ENCODE results near the gene RPH3AL.

- TF ChIP-seq ZFP3 (CRISPR knock-in tag; IDR thresholded peaks at IDR 0.05) (no peak), ARNTL (CRISPR knock-in tag; IDR thresholded peaks at IDR 0.05; ENCODE audit: borderline replicate concordance, low read depth) (no peak), RARB (CRISPR knock-in tag; IDR thresholded peaks at IDR 0.05) (no peak), PPARA (CRISPR knock-in tag; IDR thresholded peaks at IDR 0.05; ENCODE audit: borderline replicate concordance) (no peak), ZFP30 (CRISPR knock-in tag; IDR thresholded peaks at IDR 0.05) (no peak), TCF4 (CRISPR knock-in tag; IDR thresholded peaks at IDR 0.05; ENCODE audit: borderline replicate concordance) (no peak), ESRRG (CRISPR knock-in tag; IDR thresholded peaks at IDR 0.05) (no peak), SNAI2 (CRISPR knock-in tag; IDR thresholded peaks at IDR 0.05) (no peak), ZNF565 (CRISPR knock-in tag; conservative IDR thresholded peaks at IDR 0.05; ENCODE audit: low read depth) (no peak), PATZ1 (CRISPR knock-in tag; IDR thresholded peaks at IDR 0.05; ENCODE audit: borderline replicate concordance) (no peak), BACH2 (CRISPR knock-in tag; IDR thresholded peaks at IDR 0.05; ENCODE audit: borderline replicate concordance) (no peak), ZC3H10 (CRISPR knock-in tag; IDR thresholded peaks at IDR 0.05) (no peak)
- TF ChIP-seq, protein P1, sequence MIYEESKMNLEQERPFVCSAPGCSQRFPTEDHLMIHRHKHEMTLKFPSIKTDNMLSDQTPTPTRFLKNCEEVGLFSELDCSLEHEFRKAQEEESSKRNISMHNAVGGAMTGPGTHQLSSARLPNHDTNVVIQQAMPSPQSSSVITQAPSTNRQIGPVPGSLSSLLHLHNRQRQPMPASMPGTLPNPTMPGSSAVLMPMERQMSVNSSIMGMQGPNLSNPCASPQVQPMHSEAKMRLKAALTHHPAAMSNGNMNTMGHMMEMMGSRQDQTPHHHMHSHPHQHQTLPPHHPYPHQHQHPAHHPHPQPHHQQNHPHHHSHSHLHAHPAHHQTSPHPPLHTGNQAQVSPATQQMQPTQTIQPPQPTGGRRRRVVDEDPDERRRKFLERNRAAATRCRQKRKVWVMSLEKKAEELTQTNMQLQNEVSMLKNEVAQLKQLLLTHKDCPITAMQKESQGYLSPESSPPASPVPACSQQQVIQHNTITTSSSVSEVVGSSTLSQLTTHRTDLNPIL (CRISPR knock-in tag; IDR thresholded peaks at IDR 0.05; ENCODE audit: low read depth), result no peak
These were observed 145.6 kb downstream of the RPH3AL start for GRCh38 chr17:206941-207560.
